Endodermal cell (in vitro differentiated cells): ENCODE results near the gene SEC14L2. TPM values are rescaled to one million over a fixed set of nuclear protein-coding genes. Genes with fewer than 3 reads are reported as not detected.

Experiments used
- DNase-seq: peaks from one replicate; pipeline ENCODE4 v3.0.0-alpha.2; 2017
- H3K27ac ChIP-seq: 2 replicates; pipeline ENCODE4 v1.5.1; 2013; ENCODE audit warnings: mild to moderate bottlenecking, low read depth, low read length, moderate library complexity
- H3K27me3 ChIP-seq: 2 replicates; pipeline ENCODE4 v1.6.1; 2013; ENCODE audit warnings: mild to moderate bottlenecking, low read length, moderate library complexity; ENCODE audit not compliant: insufficient read depth, control insufficient read depth, poor library complexity, severe bottlenecking
- H3K36me3 ChIP-seq: 2 replicates; pipeline ENCODE4 v1.7.0; 2013; ENCODE audit warnings: mild to moderate bottlenecking, low read length, moderate library complexity; ENCODE audit not compliant: control insufficient read depth, insufficient read depth
- H3K4me1 ChIP-seq: one replicate; pipeline ENCODE4 v1.7.0; 2013; ENCODE audit warnings: low read length; ENCODE audit not compliant: control insufficient read depth, insufficient read depth
- H3K4me3 ChIP-seq: 2 replicates; pipeline ENCODE4 v1.5.1; 2013; ENCODE audit warnings: mild to moderate bottlenecking, low read length, moderate library complexity
- H3K9ac ChIP-seq: 2 replicates; pipeline ENCODE4 v1.6.1; 2013; ENCODE audit warnings: mild to moderate bottlenecking, low read length, moderate library complexity; ENCODE audit not compliant: poor library complexity, severe bottlenecking; ENCODE audit errors: extremely low read depth
- H3K9me3 ChIP-seq: 2 replicates; pipeline ENCODE4 v1.6.1; 2013; ENCODE audit warnings: mild to moderate bottlenecking, low read length, moderate library complexity; ENCODE audit not compliant: control insufficient read depth
- H3K27ac Mint-ChIP-seq: 2 replicates; pipeline ENCODE4 v1.8.0; 2020; ENCODE audit warnings: mixed read lengths
- H3K27me3 Mint-ChIP-seq: 2 replicates; pipeline ENCODE4 v1.8.0; 2021; ENCODE audit warnings: mild to moderate bottlenecking, mixed read lengths; ENCODE audit not compliant: insufficient read depth
- H3K36me3 Mint-ChIP-seq: 2 replicates; pipeline ENCODE4 v1.8.0; 2020; ENCODE audit warnings: low read depth, mixed read lengths
- H3K4me1 Mint-ChIP-seq: 2 replicates; pipeline ENCODE4 v1.8.0; 2020; ENCODE audit warnings: mixed read lengths
- H3K4me3 Mint-ChIP-seq: 2 replicates; pipeline ENCODE4 v1.8.0; 2020; ENCODE audit warnings: mild to moderate bottlenecking, moderate library complexity, mixed read lengths
- H3K9me3 Mint-ChIP-seq: 2 replicates; pipeline ENCODE4 v1.8.0; 2020; ENCODE audit warnings: mild to moderate bottlenecking, mixed read lengths
- WGBS, 2 experiments: methylation state at CpG; one replicate each; pipeline versions ENCODE4 v1.1.5 to v1.1.7; 2013; ENCODE audit warnings: missing lambda C conversion rate in 2 of 2, mixed read lengths in 1 of 2; ENCODE audit not compliant: insufficient coverage in 1 of 2, insufficient read length in 1 of 2; 5-methylcytosine and 5-hydroxymethylcytosine counted together
- total RNA-seq, 2 donors: library from RNA; stranded (reverse); fragmentation: NEBNext Ultra II Directional in 1 of 2; extraction: Animal tissue kit (Norgen Biotek cat#: 25700) in 1 of 2; gene quantifications; 2 replicates in 1 of 2; 3 replicates in 1 of 2; pipeline ENCODE4 v1.2.1, GENCODE V29; 2021
- TF ChIP-seq, protein P1 (sequence below): fragments of 200-600 bp; sonication (generic); conservative IDR thresholded peaks from 2 replicates; pipeline ENCODE4 v1.5.0; 2021; ENCODE audit warnings: antibody characterized with exemption, mild to moderate bottlenecking

SEC14L2 gene
- total RNA-seq, 2 donors from 2014 or later, result 13.9 to 19.1 TPM

DNA sequence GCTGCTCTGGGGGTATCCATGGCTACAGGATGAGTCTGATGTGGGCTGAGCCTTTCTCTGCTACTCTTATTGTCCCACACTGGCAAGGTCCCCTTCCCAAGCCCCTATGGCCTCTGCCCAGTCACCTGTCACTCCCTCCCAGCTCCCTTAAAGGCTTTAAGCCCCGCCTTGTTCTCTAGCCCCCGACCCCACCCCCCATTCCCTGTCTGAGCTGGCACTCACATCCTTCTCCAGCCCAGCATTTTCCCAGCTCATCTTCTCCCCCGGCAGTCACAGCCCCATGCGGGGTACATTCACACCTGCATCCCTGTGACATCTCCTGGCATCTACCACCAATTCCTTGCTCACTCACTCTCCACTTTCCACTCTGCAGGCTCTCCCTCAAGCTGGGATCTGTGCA, 33.1 kb downstream of the SEC14L2 start:
- no peaks in the 10 kb centered on the region for H3K9me3 Mint-ChIP-seq
- Histone ChIP-seq H3K9ac (no peak overlapping the region), H3K9me3 (no peaks in the 10 kb centered on the region), H3K27ac (no peak overlapping the region), H3K4me3 (no peak overlapping the region), H3K27me3 (no peaks in the 10 kb centered on the region), H3K4me1 (no peaks in the 10 kb centered on the region), H3K36me3 (peaks cover 15% of the 10 kb centered on the region)
- no peak overlapping the region for H3K27ac Mint-ChIP-seq
- H3K36me3 Mint-ChIP-seq, result peaks cover 12% of the 10 kb centered on the region
- WGBS, 2 experiments, result 51 to 73% methylated on average over 2 to 4 of the region's 4 CpGs
- TF ChIP-seq, protein P1, sequence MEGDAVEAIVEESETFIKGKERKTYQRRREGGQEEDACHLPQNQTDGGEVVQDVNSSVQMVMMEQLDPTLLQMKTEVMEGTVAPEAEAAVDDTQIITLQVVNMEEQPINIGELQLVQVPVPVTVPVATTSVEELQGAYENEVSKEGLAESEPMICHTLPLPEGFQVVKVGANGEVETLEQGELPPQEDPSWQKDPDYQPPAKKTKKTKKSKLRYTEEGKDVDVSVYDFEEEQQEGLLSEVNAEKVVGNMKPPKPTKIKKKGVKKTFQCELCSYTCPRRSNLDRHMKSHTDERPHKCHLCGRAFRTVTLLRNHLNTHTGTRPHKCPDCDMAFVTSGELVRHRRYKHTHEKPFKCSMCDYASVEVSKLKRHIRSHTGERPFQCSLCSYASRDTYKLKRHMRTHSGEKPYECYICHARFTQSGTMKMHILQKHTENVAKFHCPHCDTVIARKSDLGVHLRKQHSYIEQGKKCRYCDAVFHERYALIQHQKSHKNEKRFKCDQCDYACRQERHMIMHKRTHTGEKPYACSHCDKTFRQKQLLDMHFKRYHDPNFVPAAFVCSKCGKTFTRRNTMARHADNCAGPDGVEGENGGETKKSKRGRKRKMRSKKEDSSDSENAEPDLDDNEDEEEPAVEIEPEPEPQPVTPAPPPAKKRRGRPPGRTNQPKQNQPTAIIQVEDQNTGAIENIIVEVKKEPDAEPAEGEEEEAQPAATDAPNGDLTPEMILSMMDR, result no peak
- DNase-seq, result peak; percentile 79
- H3K4me1 Mint-ChIP-seq, result peaks cover 8% of the 10 kb centered on the region
- no peaks in the 10 kb centered on the region for H3K27me3 Mint-ChIP-seq
- no peak overlapping the region for H3K4me3 Mint-ChIP-seq

DNA sequence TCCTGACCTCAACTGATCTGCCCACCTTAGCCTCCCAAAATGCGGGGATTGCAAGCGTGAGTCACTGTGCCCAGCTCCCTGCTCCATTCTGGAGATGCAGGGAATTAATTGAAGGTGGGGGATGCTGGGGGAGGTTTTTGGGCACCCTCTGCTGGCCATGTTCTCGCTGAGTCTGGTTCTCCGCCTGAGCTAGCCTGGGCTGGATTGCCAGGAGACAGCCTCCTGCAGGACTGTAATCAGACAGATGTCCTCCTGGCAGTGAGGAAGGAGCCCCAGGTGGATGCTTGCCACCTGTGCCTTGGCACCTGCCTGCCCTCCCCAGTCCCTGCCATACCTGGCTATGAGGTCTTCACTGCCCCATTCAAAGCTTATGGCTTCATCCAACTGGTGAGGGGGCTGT, 34.1 kb downstream of the SEC14L2 start:
- Histone ChIP-seq H3K4me3 (no peak overlapping the region), H3K27ac (no peak overlapping the region), H3K27me3 (no peaks in the 10 kb centered on the region), H3K36me3 (peaks cover 15% of the 10 kb centered on the region), H3K9me3 (no peaks in the 10 kb centered on the region), H3K4me1 (no peaks in the 10 kb centered on the region), H3K9ac (no peak overlapping the region)
- Mint-ChIP-seq H3K4me3 (no peak overlapping the region), H3K9me3 (no peaks in the 10 kb centered on the region), H3K27me3 (no peaks in the 10 kb centered on the region), H3K36me3 (peaks cover 12% of the 10 kb centered on the region), H3K27ac (no peak overlapping the region), H3K4me1 (peaks cover 4% of the 10 kb centered on the region)
- TF ChIP-seq, protein P1, result peak; percentile 43
- DNase-seq, result peak; percentile 63
- 83% methylated on average over 4 of the region's 4 CpGs; no CpG with 5 or more reads in 1 of the 2 experiments for WGBS, 2 experiments

DNA sequence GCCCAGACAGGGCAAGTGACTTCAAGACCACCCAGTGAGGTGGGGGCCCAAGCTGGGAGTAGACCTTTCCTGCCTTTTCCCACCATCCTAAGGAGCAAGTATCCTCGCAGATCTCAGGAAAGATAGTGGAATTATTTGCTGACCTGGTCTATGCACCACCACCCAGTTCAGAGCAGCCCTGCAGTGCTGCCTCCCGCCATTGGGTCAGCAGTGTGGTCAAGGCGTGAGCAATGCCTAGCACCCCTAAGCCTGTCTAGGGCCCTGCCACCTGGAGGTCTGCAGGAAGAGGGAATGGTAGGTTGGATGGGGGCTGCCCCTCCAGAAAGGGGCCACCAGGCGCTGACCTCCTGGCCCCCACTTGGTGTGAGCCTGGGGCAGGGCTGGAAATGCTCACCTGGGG, 35.3 kb downstream of the SEC14L2 start:
- no peaks in the 10 kb centered on the region for H3K27me3 Mint-ChIP-seq
- TF ChIP-seq, protein P1, result no peak
- Histone ChIP-seq H3K4me3 (no peak overlapping the region), H3K9me3 (no peaks in the 10 kb centered on the region), H3K27ac (no peak overlapping the region), H3K9ac (no peak overlapping the region), H3K27me3 (no peaks in the 10 kb centered on the region), H3K4me1 (no peaks in the 10 kb centered on the region), H3K36me3 (peaks cover 12% of the 10 kb centered on the region)
- DNase-seq, result peak; percentile 54
- H3K9me3 Mint-ChIP-seq, result no peaks in the 10 kb centered on the region
- peaks cover 9% of the 10 kb centered on the region for H3K36me3 Mint-ChIP-seq
- WGBS, 2 experiments, result 80 to 91% methylated on average over 2 to 4 of the region's 4 CpGs
- H3K4me3 Mint-ChIP-seq, result no peak overlapping the region
- no peak overlapping the region for H3K27ac Mint-ChIP-seq
- H3K4me1 Mint-ChIP-seq, result no peaks in the 10 kb centered on the region
